ENCODE results near the gene LUZP1.

DNA sequence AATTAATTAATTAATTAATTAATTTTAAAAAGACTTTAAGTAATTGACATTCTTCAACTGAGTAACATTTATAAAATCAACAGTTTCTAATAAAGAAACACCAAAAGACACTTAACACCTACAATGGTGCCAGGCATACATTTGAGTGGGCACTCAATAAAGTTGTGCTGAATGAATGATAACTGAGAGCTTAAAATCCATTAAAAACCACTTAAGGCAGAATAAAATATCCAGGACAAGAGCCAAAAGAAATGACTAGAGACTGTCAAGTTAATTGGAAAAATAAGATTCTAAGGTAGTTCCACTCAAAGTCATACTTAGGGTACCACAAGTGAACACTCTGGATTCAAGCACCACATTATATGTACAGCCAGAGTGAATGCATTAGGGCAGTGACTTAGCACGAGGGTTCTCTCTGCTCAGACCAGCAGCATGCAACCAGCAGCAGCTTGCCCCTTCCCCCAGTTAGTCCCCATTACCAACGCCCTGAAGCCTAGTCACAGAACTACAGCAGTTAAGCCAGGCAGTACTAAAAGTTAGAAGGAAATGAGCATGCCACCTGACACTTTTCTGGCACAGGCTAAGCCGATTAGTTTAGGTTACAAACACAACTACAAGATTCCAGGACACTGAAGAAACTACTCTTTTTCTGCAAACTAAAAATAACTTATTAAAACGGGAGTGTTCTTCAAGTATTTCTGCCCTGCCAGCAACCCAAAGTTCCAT is 46.5 kb downstream of the LUZP1 start:
- TF ChIP-seq, protein P1, sequence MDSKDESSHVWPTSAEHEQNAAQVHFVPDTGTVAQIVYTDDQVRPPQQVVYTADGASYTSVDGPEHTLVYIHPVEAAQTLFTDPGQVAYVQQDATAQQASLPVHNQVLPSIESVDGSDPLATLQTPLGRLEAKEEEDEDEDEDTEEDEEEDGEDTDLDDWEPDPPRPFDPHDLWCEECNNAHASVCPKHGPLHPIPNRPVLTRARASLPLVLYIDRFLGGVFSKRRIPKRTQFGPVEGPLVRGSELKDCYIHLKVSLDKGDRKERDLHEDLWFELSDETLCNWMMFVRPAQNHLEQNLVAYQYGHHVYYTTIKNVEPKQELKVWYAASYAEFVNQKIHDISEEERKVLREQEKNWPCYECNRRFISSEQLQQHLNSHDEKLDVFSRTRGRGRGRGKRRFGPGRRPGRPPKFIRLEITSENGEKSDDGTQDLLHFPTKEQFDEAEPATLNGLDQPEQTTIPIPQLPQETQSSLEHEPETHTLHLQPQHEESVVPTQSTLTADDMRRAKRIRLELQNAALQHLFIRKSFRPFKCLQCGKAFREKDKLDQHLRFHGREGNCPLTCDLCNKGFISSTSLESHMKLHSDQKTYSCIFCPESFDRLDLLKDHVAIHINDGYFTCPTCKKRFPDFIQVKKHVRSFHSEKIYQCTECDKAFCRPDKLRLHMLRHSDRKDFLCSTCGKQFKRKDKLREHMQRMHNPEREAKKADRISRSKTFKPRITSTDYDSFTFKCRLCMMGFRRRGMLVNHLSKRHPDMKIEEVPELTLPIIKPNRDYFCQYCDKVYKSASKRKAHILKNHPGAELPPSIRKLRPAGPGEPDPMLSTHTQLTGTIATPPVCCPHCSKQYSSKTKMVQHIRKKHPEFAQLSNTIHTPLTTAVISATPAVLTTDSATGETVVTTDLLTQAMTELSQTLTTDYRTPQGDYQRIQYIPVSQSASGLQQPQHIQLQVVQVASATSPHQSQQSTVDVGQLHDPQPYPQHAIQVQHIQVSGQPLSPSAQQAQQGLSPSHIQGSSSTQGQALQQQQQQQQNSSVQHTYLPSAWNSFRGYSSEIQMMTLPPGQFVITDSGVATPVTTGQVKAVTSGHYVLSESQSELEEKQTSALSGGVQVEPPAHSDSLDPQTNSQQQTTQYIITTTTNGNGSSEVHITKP (tag by site-specific recombination; IDR thresholded peaks at IDR 0.05), result peak; percentile 42
- TF ChIP-seq ZNF610 (tag by site-specific recombination; IDR thresholded peaks at IDR 0.05; ENCODE audit: borderline replicate concordance), result no peak
- no peak for TF ChIP-seq ZNF529 (tag by site-specific recombination; IDR thresholded peaks at IDR 0.05; ENCODE audit: insufficient replicate concordance)
- TF ChIP-seq, protein P2, sequence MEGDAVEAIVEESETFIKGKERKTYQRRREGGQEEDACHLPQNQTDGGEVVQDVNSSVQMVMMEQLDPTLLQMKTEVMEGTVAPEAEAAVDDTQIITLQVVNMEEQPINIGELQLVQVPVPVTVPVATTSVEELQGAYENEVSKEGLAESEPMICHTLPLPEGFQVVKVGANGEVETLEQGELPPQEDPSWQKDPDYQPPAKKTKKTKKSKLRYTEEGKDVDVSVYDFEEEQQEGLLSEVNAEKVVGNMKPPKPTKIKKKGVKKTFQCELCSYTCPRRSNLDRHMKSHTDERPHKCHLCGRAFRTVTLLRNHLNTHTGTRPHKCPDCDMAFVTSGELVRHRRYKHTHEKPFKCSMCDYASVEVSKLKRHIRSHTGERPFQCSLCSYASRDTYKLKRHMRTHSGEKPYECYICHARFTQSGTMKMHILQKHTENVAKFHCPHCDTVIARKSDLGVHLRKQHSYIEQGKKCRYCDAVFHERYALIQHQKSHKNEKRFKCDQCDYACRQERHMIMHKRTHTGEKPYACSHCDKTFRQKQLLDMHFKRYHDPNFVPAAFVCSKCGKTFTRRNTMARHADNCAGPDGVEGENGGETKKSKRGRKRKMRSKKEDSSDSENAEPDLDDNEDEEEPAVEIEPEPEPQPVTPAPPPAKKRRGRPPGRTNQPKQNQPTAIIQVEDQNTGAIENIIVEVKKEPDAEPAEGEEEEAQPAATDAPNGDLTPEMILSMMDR (tag by site-specific recombination; IDR thresholded peaks at IDR 0.05), result no peak
- no peak for TF ChIP-seq ZNF433 (tag by site-specific recombination; IDR thresholded peaks at IDR 0.05; ENCODE audit: low read depth)
- no peak for TF ChIP-seq ZNF274 (IDR thresholded peaks at IDR 0.05; ENCODE audit: low read length)
- no peak for TF ChIP-seq ZNF274 (tag by site-specific recombination; IDR thresholded peaks at IDR 0.05; ENCODE audit: borderline replicate concordance)
- no peak for TF ChIP-seq SALL2 (tag by site-specific recombination; IDR thresholded peaks at IDR 0.05; ENCODE audit: borderline replicate concordance)
- TF ChIP-seq WT1 (tag by site-specific recombination; IDR thresholded peaks at IDR 0.05), result no peak
- TF ChIP-seq, protein P3, sequence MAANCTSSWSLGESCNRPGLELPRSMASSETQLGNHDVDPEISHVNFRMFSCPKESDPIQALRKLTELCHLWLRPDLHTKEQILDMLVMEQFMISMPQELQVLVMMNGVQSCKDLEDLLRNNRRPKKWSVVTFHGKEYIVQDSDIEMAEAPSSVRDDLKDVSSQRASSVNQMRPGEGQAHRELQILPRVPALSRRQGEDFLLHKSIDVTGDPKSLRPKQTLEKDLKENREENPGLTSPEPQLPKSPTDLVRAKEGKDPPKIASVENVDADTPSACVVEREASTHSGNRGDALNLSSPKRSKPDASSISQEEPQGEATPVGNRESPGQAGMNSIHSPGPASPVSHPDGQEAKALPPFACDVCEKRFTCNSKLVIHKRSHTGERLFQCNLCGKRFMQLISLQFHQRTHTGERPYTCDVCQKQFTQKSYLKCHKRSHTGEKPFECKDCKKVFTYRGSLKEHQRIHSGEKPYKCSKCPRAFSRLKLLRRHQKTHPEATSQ (tag by site-specific recombination; IDR thresholded peaks at IDR 0.05), result no peak
- TF ChIP-seq, protein P4, sequence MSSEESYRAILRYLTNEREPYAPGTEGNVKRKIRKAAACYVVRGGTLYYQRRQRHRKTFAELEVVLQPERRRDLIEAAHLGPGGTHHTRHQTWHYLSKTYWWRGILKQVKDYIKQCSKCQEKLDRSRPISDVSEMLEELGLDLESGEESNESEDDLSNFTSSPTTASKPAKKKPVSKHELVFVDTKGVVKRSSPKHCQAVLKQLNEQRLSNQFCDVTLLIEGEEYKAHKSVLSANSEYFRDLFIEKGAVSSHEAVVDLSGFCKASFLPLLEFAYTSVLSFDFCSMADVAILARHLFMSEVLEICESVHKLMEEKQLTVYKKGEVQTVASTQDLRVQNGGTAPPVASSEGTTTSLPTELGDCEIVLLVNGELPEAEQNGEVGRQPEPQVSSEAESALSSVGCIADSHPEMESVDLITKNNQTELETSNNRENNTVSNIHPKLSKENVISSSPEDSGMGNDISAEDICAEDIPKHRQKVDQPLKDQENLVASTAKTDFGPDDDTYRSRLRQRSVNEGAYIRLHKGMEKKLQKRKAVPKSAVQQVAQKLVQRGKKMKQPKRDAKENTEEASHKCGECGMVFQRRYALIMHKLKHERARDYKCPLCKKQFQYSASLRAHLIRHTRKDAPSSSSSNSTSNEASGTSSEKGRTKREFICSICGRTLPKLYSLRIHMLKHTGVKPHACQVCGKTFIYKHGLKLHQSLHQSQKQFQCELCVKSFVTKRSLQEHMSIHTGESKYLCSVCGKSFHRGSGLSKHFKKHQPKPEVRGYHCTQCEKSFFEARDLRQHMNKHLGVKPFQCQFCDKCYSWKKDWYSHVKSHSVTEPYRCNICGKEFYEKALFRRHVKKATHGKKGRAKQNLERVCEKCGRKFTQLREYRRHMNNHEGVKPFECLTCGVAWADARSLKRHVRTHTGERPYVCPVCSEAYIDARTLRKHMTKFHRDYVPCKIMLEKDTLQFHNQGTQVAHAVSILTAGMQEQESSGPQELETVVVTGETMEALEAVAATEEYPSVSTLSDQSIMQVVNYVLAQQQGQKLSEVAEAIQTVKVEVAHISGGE (tag by site-specific recombination; conservative IDR thresholded peaks at IDR 0.05; ENCODE audit: low read depth), result no peak
- no peak for TF ChIP-seq FEZF1 (tag by site-specific recombination; IDR thresholded peaks at IDR 0.05)
- no peak for TF ChIP-seq ZNF121 (tag by site-specific recombination; IDR thresholded peaks at IDR 0.05)
- TF ChIP-seq, protein P5, sequence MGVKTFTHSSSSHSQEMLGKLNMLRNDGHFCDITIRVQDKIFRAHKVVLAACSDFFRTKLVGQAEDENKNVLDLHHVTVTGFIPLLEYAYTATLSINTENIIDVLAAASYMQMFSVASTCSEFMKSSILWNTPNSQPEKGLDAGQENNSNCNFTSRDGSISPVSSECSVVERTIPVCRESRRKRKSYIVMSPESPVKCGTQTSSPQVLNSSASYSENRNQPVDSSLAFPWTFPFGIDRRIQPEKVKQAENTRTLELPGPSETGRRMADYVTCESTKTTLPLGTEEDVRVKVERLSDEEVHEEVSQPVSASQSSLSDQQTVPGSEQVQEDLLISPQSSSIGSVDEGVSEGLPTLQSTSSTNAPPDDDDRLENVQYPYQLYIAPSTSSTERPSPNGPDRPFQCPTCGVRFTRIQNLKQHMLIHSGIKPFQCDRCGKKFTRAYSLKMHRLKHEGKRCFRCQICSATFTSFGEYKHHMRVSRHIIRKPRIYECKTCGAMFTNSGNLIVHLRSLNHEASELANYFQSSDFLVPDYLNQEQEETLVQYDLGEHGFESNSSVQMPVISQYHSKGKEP (tag by site-specific recombination; IDR thresholded peaks at IDR 0.05), result peak; percentile 27; the same call in 1 of the 2 replicates
